A549 (cell line): ENCODE measurements around the gene FOXA1. TPM values are rescaled to one million over a fixed set of nuclear protein-coding genes. Genes with fewer than 3 reads are reported as not detected.

Source experiments
- ATAC-seq, 2 experiments: fragments of 200-7000 bp in 1 of 2; fragments of >200 bp in 1 of 2; cut with Nextera tagmentation in 1 of 2; cut with Tn5 transposase in 1 of 2; 3 replicates each; pipeline versions ENCODE4 v1.8.0 to v1.9.1; 2018 to 2020; ENCODE audit warnings: mild to moderate bottlenecking in 1 of 2, moderate library complexity in 1 of 2
- CTCF ChIA-PET: fragments of 300-600 bp; sonication (Branson Sonifier 250); formaldehyde crosslinking; extraction: SDS; loops from one replicate; lab custom pipeline; 2021; ENCODE audit warnings: antibody characterized with exemption, inconsistent platforms; lab: Yijun Ruan, JAX
- POLR2A ChIA-PET: fragments of 350-600 bp; formaldehyde crosslinking; extraction: SDS; loops from one replicate; lab custom pipeline; 2021; ENCODE audit warnings: antibody characterized with exemption, inconsistent platforms; lab: Yijun Ruan, JAX
- DNase-seq, 2 experiments: peaks; one replicate each; pipeline versions ENCODE4 v3.0.0 to v3.0.0-alpha.2; 2011 to 2016; ENCODE audit warnings: low read depth in 1 of 2, low spot score in 1 of 2
- FAIRE-seq: peaks from 2 replicates; lab custom pipeline; 2011; peaks lifted over from hg19 to GRCh38; lab: Jason Lieb, UNC
- H3K27ac ChIP-seq, 2 experiments: fragments of >200 bp; sonication (Bioruptor Twin); formaldehyde crosslinking; 3 replicates each; pipeline ENCODE4 v1.5.1; 2016 to 2017
- H3K4me1 ChIP-seq: fragments of >200 bp; sonication (Bioruptor Twin); formaldehyde crosslinking; 3 replicates; pipeline ENCODE4 v1.6.1; 2016
- H3K4me2 ChIP-seq: fragments of >200 bp; sonication (Bioruptor Twin); formaldehyde crosslinking; 3 replicates; pipeline ENCODE4 v1.6.1; 2016
- H3K4me3 ChIP-seq: fragments of >200 bp; sonication (Bioruptor Twin); formaldehyde crosslinking; 3 replicates; pipeline ENCODE4 v1.5.1; 2016
- H3K9me3 ChIP-seq: fragments of >200 bp; sonication (Bioruptor Twin); formaldehyde crosslinking; 3 replicates; pipeline ENCODE4 v1.6.1; 2016
- CBX8 ChIP-seq: fragments of 200-600 bp; sonication (generic); IDR thresholded peaks from 2 replicates; pipeline ENCODE4 v1.6.1; 2016
- CHD4 ChIP-seq: fragments of 200-600 bp; sonication (generic); IDR thresholded peaks from 2 replicates; pipeline ENCODE4 v1.6.1; 2016; ENCODE audit warnings: antibody characterized with exemption, mild to moderate bottlenecking, borderline replicate concordance
- EHMT2 ChIP-seq: fragments of 200-600 bp; sonication (generic); IDR thresholded peaks from 2 replicates; pipeline ENCODE4 v1.6.1; 2016; ENCODE audit warnings: antibody characterized with exemption, low read depth, mild to moderate bottlenecking, moderate library complexity
- FOSB ChIP-seq: fragments of 250-450 bp; sonication (Bioruptor Pico); IDR thresholded peaks from 2 replicates; pipeline ENCODE4 v1.5.0; 2020; ENCODE audit warnings: mild to moderate bottlenecking, moderate library complexity
- HEYL ChIP-seq: fragments of 250-450 bp; sonication (Bioruptor Pico); IDR thresholded peaks from 2 replicates; pipeline ENCODE4 v1.8.0; 2021; ENCODE audit warnings: mild to moderate bottlenecking, moderate library complexity
- HOXA7 ChIP-seq: fragments of 250-450 bp; sonication (Bioruptor Pico); IDR thresholded peaks from 2 replicates; pipeline ENCODE4 v1.5.0; 2020; ENCODE audit warnings: mild to moderate bottlenecking, moderate library complexity
- HOXB5 ChIP-seq: fragments of 250-450 bp; sonication (Bioruptor Pico); IDR thresholded peaks from 2 replicates; pipeline ENCODE4 v1.5.0; 2020; ENCODE audit warnings: mild to moderate bottlenecking, moderate library complexity
- JUNB ChIP-seq: fragments of >200 bp; sonication (Bioruptor Twin); formaldehyde crosslinking; IDR thresholded peaks from 2 replicates; pipeline ENCODE4 v1.6.1; 2016
- KDM1A ChIP-seq: fragments of 200-600 bp; sonication (generic); IDR thresholded peaks from 2 replicates; pipeline ENCODE4 v1.6.1; 2016; ENCODE audit warnings: low read depth, mild to moderate bottlenecking
- MAFK ChIP-seq: fragments of 450-650 bp; IDR thresholded peaks from 2 replicates; pipeline ENCODE4 v1.6.1; 2014; ENCODE audit not compliant: partially characterized antibody
- MAX ChIP-seq: IDR thresholded peaks from 2 replicates; pipeline ENCODE4 v1.6.1; 2012
- MYC ChIP-seq: IDR thresholded peaks from 2 replicates; pipeline ENCODE4 v1.6.1; 2012; ENCODE audit warnings: mild to moderate bottlenecking, inconsistent platforms, low read length, improper control_type of control experiment, borderline replicate concordance
- NPAS2 ChIP-seq: fragments of 250-450 bp; sonication (Bioruptor Pico); IDR thresholded peaks from 2 replicates; pipeline ENCODE4 v1.8.0; 2022; ENCODE audit warnings: mild to moderate bottlenecking, moderate library complexity, borderline replicate concordance
- NR3C1 ChIP-seq: fragments of >200 bp; sonication (Bioruptor Twin); formaldehyde crosslinking; IDR thresholded peaks from 3 replicates; pipeline ENCODE4 v1.6.1; 2017
- PBX3 ChIP-seq: IDR thresholded peaks from 2 replicates; pipeline ENCODE4 v1.6.1; 2012
- PHF8 ChIP-seq: fragments of 200-600 bp; sonication (generic); IDR thresholded peaks from 2 replicates; pipeline ENCODE4 v1.6.1; 2016; ENCODE audit warnings: low read depth, mild to moderate bottlenecking, antibody characterized with exemption, moderate library complexity, borderline replicate concordance
- POLR2AphosphoS2 ChIP-seq: conservative IDR thresholded peaks from 2 replicates; pipeline ENCODE4 v1.6.1; 2012; ENCODE audit warnings: low read length, improper control_type of control experiment, inconsistent platforms
- RAD21 ChIP-seq, 2 experiments: fragments of >200 bp in 1 of 2; sonication (Bioruptor Twin) in 1 of 2; formaldehyde crosslinking in 1 of 2; IDR thresholded peaks in 1 of 2; conservative IDR thresholded peaks in 1 of 2; 2 replicates in 1 of 2; 3 replicates in 1 of 2; pipeline ENCODE4 v1.6.1; 2012 to 2018; ENCODE audit warnings: inconsistent platforms in 1 of 2
- REST ChIP-seq: fragments of 200-600 bp; sonication (generic); IDR thresholded peaks from 2 replicates; pipeline ENCODE4 v1.6.1; 2016; ENCODE audit warnings: antibody characterized with exemption, mild to moderate bottlenecking, moderate library complexity
- RFX5 ChIP-seq: fragments of 450-650 bp; IDR thresholded peaks from 2 replicates; pipeline ENCODE4 v1.7.1; 2014; ENCODE audit warnings: antibody characterized with exemption, mild to moderate bottlenecking, moderate library complexity
- RNF2 ChIP-seq: fragments of 200-600 bp; sonication (generic); IDR thresholded peaks from 2 replicates; pipeline ENCODE4 v1.6.1; 2016; ENCODE audit warnings: low read depth, mild to moderate bottlenecking, antibody characterized with exemption, moderate library complexity, borderline replicate concordance
- WGBS: methylation state at CpG from one replicate; pipeline ENCODE4 v1.1.6; 2017; ENCODE audit errors: missing lambda C conversion rate; 5-methylcytosine and 5-hydroxymethylcytosine counted together
- polyA plus RNA-seq, 4 experiments: library from polyadenylated mRNA; depleted of rRNA in 3 of 4; stranded (reverse); fragments of >200 nt; fragmentation: RNase III in 1 of 4; extraction: RNeasy Plus Mini Kit Qiagen cat#74134 plus additional on column Dnase treatment in 1 of 4; gene quantifications; 2 replicates in 3 of 4; 3 replicates in 1 of 4; pipeline ENCODE4 v1.2.3, GENCODE V29; 2011 to 2017
- TF ChIP-seq, protein P1 (sequence below): fragments of 250-450 bp; sonication (Bioruptor Pico); IDR thresholded peaks from 2 replicates; pipeline ENCODE4 v1.5.0; 2020; ENCODE audit warnings: low read depth, mild to moderate bottlenecking, moderate library complexity
- TF ChIP-seq, protein P2 (sequence below): fragments of >200 bp; sonication (Bioruptor Twin); formaldehyde crosslinking; IDR thresholded peaks from 3 replicates; pipeline ENCODE4 v1.6.1; 2016

The FOXA1 gene
- polyA plus RNA-seq, 2 of the 4 experiments (the other 2 are of a cell fraction), result 5.5 to 17.9 TPM

DNA sequence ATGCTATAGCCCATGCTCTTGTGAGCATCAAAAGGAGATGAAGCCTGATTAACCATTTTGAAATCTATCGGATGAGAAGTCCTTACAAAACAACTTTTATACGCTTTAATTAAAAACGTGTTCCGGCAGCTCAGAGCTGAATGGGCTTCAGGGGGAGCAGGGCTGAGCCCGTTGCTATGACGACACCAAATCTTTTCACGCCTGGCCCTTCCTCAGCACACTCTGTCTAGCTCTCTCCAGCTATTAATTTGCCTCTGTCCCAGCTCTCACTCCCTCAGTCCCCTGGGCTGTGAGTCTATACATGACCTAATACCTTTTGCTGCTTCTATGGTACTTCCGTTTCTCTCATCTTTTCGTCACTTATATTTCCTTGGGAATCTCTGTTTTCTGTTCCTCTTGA, 15.8 kb downstream of the FOXA1 start:
- ATAC-seq (no peak), FAIRE-seq (no peak), DNase-seq (no peak)
- H3K4me1 ChIP-seq, result peaks cover 21% of the 10 kb centered on the region
- no peak overlapping the region for H3K27ac ChIP-seq
- ChIA-PET POLR2A (no interaction called here), CTCF (no interaction called here)
- no peaks in the 10 kb centered on the region for H3K9me3 ChIP-seq
- WGBS, result 79% methylated on average over 9 of the region's 9 CpGs
- H3K4me2 ChIP-seq, result no peak overlapping the region
- TF ChIP-seq RNF2, result no peak
- no peak for TF ChIP-seq RAD21 (conservative IDR thresholded peaks at IDR 0.05 in 1 of 2, IDR thresholded peaks at IDR 0.05 in 1 of 2)
- no peak for TF ChIP-seq PBX3
- no peak for TF ChIP-seq JUNB
- no peak for TF ChIP-seq RFX5
- TF ChIP-seq, protein P1, sequence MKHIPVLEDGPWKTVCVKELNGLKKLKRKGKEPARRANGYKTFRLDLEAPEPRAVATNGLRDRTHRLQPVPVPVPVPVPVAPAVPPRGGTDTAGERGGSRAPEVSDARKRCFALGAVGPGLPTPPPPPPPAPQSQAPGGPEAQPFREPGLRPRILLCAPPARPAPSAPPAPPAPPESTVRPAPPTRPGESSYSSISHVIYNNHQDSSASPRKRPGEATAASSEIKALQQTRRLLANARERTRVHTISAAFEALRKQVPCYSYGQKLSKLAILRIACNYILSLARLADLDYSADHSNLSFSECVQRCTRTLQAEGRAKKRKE (CRISPR knock-in tag), result no peak
- TF ChIP-seq NR3C1, result no peak
- no peak overlapping the region for H3K4me3 ChIP-seq

DNA sequence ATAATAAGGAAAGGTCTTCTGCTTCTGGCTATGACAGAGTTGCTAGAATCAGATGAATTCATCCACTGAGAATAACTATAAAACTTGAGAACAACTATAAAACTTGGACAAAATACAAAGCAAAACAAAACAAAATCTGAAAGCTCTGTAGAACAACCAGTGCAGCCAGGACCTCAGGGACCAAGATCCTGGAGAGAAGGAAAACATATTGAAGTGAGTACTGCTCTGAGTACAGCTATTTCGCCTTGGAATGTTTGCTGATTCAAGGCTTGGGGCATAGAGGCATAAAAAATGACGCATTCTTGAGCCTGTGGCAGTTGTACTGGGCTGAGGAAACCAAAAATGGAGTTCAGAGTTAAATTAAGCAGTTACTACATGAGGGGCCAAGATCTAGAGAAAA, 21.7 kb downstream of the FOXA1 start:
- Histone ChIP-seq H3K4me3 (no peak overlapping the region), H3K4me1 (no peaks in the 10 kb centered on the region), H3K27ac (no peak overlapping the region), H3K4me2 (no peak overlapping the region), H3K9me3 (no peaks in the 10 kb centered on the region)
- DNase-seq (no peak), ATAC-seq (no peak), FAIRE-seq (no peak)
- 89% methylated on average over 2 of the region's 2 CpGs for WGBS
- TF ChIP-seq HEYL (CRISPR knock-in tag) (no peak), CBX8 (no peak), CHD4 (no peak), MYC (no peak), FOSB (CRISPR knock-in tag) (no peak), NPAS2 (CRISPR knock-in tag) (no peak), MAFK (no peak), PHF8 (no peak), KDM1A (no peak), HOXA7 (CRISPR knock-in tag) (no peak), JUNB (no peak), EHMT2 (no peak), MAX (no peak), POLR2AphosphoS2 (no peak), REST (no peak), HOXB5 (CRISPR knock-in tag) (no peak)
- TF ChIP-seq, protein P2, sequence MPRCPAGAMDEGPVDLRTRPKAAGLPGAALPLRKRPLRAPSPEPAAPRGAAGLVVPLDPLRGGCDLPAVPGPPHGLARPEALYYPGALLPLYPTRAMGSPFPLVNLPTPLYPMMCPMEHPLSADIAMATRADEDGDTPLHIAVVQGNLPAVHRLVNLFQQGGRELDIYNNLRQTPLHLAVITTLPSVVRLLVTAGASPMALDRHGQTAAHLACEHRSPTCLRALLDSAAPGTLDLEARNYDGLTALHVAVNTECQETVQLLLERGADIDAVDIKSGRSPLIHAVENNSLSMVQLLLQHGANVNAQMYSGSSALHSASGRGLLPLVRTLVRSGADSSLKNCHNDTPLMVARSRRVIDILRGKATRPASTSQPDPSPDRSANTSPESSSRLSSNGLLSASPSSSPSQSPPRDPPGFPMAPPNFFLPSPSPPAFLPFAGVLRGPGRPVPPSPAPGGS, result no peak
- CTCF ChIA-PET, result interaction anchor here (0.8 to 1.1 kb wide), 2 partner anchors 18 to 22 kb away, joined by 3 read pairs; partner anchors contain the start of genes FOXA1 and TTC6
- POLR2A ChIA-PET, result no interaction called here
